HepG2 (cell line): Measurements from ENCODE around the gene LYST. TPM values are rescaled to one million over a fixed set of nuclear protein-coding genes. Genes with fewer than 3 reads are reported as not detected.
A peak's percentile ranks its signal among the peaks of the same experiment; 100 is the strongest.

ENCODE experiments used
- KDM6A ChIP-seq: IDR thresholded peaks from 2 replicates; pipeline ENCODE4 v1.6.1; 2016; ENCODE audit warnings: low read depth
- MBD4 ChIP-seq: IDR thresholded peaks from 2 replicates; pipeline ENCODE4 v1.6.1; 2012; ENCODE audit warnings: low read length, inconsistent platforms, borderline replicate concordance
- RAD51 ChIP-seq: fragments of 450-650 bp; IDR thresholded peaks from 2 replicates; pipeline ENCODE4 v1.6.1; 2016; ENCODE audit warnings: borderline replicate concordance
- SATB2 ChIP-seq: sonication (generic); formaldehyde crosslinking; IDR thresholded peaks from 2 replicates; pipeline ENCODE4 v1.5.0; 2020; ENCODE audit warnings: missing genetic modification reagents
- TFE3 ChIP-seq: IDR thresholded peaks from 2 replicates; pipeline ENCODE4 v1.6.1; 2016
- YEATS4 ChIP-seq: sonication (generic); formaldehyde crosslinking; IDR thresholded peaks from 2 replicates; pipeline ENCODE4 v1.4.0; 2020; ENCODE audit warnings: missing genetic modification reagents, borderline replicate concordance
- ZBTB21 ChIP-seq: sonication (generic); formaldehyde crosslinking; IDR thresholded peaks from 2 replicates; pipeline ENCODE4 v1.4.0; 2020; ENCODE audit warnings: missing genetic modification reagents
- ZBTB34 ChIP-seq: sonication (generic); formaldehyde crosslinking; IDR thresholded peaks from 2 replicates; pipeline ENCODE4 v1.8.0; 2022; ENCODE audit warnings: mild to moderate bottlenecking, missing genetic modification reagents
- ZBTB7B ChIP-seq: sonication (generic); formaldehyde crosslinking; IDR thresholded peaks from 2 replicates; pipeline ENCODE4 v1.4.0; 2020; ENCODE audit warnings: missing genetic modification reagents
- ZFY ChIP-seq: sonication (generic); formaldehyde crosslinking; IDR thresholded peaks from 2 replicates; pipeline ENCODE4 v1.4.0; 2020; ENCODE audit warnings: missing genetic modification reagents
- ZNF280D ChIP-seq: sonication (generic); formaldehyde crosslinking; IDR thresholded peaks from 2 replicates; pipeline ENCODE4 v1.5.1; 2020; ENCODE audit warnings: mild to moderate bottlenecking, missing genetic modification reagents
- ZNF3 ChIP-seq: IDR thresholded peaks from 2 replicates; pipeline ENCODE4 v1.7.0; 2017; ENCODE audit warnings: inconsistent platforms
- ZNF83 ChIP-seq: sonication (generic); formaldehyde crosslinking; IDR thresholded peaks from 2 replicates; pipeline ENCODE4 v1.4.0; 2020; ENCODE audit warnings: missing genetic modification reagents, mild to moderate bottlenecking, borderline replicate concordance
- ZNF883 ChIP-seq: sonication (generic); formaldehyde crosslinking; IDR thresholded peaks from 2 replicates; pipeline ENCODE4 v1.5.1; 2020; ENCODE audit warnings: mild to moderate bottlenecking, missing genetic modification reagents; ENCODE audit errors: not compliant biosample characterization
- polyA plus RNA-seq, 8 experiments: library from polyadenylated mRNA; depleted of rRNA in 3 of 8; stranded (reverse) in 7 of 8; unstranded in 1 of 8; fragments of >200 nt; fragmentation: Illumina TruSeq in 4 of 8; extraction: Trizol in 4 of 8; gene quantifications; 2 replicates each; pipeline versions ENCODE4 v1.2.1 to v1.2.3, GENCODE V29; 2011 to 2016; ENCODE audit warnings: low read depth in 4 of 8, missing spikeins in 1 of 8, mixed read lengths in 1 of 8; ENCODE audit not compliant: insufficient read depth in 1 of 8
- total RNA-seq, 5 experiments: library from RNA; depleted of rRNA; stranded (reverse); fragments of >200 nt; fragmentation: Illumina TruSeq; extraction: Trizol; gene quantifications; 2 replicates each; pipeline ENCODE4 v1.2.3, GENCODE V29; 2016; ENCODE audit warnings: low read depth in 1 of 5
- TF ChIP-seq, protein P1 (sequence below): sonication (generic); formaldehyde crosslinking; IDR thresholded peaks from 2 replicates; pipeline ENCODE4 v1.8.1; 2022; ENCODE audit warnings: mild to moderate bottlenecking, missing genetic modification reagents
- TF ChIP-seq, protein P2 (sequence below): sonication (generic); formaldehyde crosslinking; IDR thresholded peaks from 2 replicates; pipeline ENCODE4 v1.5.1; 2020; ENCODE audit warnings: mild to moderate bottlenecking, missing genetic modification reagents, moderate library complexity
- TF ChIP-seq, protein P3 (sequence below): sonication (generic); formaldehyde crosslinking; IDR thresholded peaks from 2 replicates; pipeline ENCODE4 v1.8.1; 2023; ENCODE audit warnings: mild to moderate bottlenecking, moderate library complexity, missing genetic modification reagents

The LYST gene
- total and polyA plus RNA-seq, 2 of the 13 experiments (the other 11 are each of a cell fraction or from before 2014, with no cell fraction given): 0.91 to 2.5 TPM

- TF ChIP-seq SATB2 (no peak), ZNF3 (CRISPR knock-in tag) (no peak), MBD4 (no peak), ZBTB34 (CRISPR knock-in tag) (no peak), ZBTB21 (CRISPR knock-in tag) (no peak), ZFY (CRISPR knock-in tag) (peak; percentile 71), ZBTB7B (no peak), RAD51 (no peak), TFE3 (no peak; the same call in 1 of the 2 replicates), ZNF280D (CRISPR knock-in tag) (no peak), YEATS4 (no peak), ZNF883 (no peak), ZNF83 (CRISPR knock-in tag) (peak; percentile 64; the same call in 1 of the 2 replicates), KDM6A (CRISPR knock-in tag) (no peak)
- TF ChIP-seq, protein P1, sequence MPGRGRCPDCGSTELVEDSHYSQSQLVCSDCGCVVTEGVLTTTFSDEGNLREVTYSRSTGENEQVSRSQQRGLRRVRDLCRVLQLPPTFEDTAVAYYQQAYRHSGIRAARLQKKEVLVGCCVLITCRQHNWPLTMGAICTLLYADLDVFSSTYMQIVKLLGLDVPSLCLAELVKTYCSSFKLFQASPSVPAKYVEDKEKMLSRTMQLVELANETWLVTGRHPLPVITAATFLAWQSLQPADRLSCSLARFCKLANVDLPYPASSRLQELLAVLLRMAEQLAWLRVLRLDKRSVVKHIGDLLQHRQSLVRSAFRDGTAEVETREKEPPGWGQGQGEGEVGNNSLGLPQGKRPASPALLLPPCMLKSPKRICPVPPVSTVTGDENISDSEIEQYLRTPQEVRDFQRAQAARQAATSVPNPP (CRISPR knock-in tag): no peak
- TF ChIP-seq, protein P2, sequence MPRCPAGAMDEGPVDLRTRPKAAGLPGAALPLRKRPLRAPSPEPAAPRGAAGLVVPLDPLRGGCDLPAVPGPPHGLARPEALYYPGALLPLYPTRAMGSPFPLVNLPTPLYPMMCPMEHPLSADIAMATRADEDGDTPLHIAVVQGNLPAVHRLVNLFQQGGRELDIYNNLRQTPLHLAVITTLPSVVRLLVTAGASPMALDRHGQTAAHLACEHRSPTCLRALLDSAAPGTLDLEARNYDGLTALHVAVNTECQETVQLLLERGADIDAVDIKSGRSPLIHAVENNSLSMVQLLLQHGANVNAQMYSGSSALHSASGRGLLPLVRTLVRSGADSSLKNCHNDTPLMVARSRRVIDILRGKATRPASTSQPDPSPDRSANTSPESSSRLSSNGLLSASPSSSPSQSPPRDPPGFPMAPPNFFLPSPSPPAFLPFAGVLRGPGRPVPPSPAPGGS: no peak
- TF ChIP-seq, protein P3, sequence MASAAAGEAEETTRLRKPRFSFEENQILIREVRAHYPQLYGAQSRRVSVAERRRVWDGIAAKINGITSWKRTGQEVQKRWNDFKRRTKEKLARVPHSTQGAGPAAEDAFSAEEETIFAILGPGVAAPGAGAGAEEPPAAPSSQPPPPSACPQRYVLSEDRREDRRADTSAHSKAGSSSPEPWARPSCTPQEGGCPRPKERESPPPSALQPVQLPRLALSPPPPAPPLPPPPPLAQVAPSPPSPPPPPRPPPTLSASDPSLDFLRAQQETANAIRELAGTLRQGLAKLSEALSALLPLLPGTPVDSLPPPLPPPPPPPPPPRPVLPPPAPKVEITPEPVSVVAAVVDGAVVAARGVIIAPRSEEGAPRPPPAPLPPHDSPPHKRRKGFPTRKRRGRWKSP: no peak
Observed at GRCh38 chr1:235866205-235866912, at the start of gene LYST (continued).
